Sigmoid colon (tissue), 7 donors: Measurements from ENCODE around the gene C1orf167. TPM values are rescaled to one million over a fixed set of nuclear protein-coding genes. Genes with fewer than 3 reads are reported as not detected.

ENCODE experiments used
- DNase-seq: peaks from one replicate; pipeline ENCODE4 v3.0.0-alpha.2; 2019
- H3K27ac ChIP-seq, 4 donors: fragments of 200-600 bp; sonication (generic); one replicate each; pipeline ENCODE4 v1.5.1; 2016 to 2019; ENCODE audit warnings: mild to moderate bottlenecking in 1 of 4
- H3K27me3 ChIP-seq, 3 donors: fragments of 200-600 bp; sonication (generic); one replicate each; pipeline ENCODE4 v1.5.1; 2019; ENCODE audit warnings: mild to moderate bottlenecking in 1 of 3
- H3K36me3 ChIP-seq, 4 donors: fragments of 200-600 bp; sonication (generic); one replicate each; pipeline ENCODE4 v1.5.1; 2016 to 2019
- H3K4me1 ChIP-seq, 4 donors: fragments of 200-600 bp; sonication (generic); one replicate each; pipeline ENCODE4 v1.5.1; 2017 to 2019
- H3K4me3 ChIP-seq, 4 donors: fragments of 200-600 bp; sonication (generic); one replicate each; pipeline ENCODE4 v1.5.1; 2017 to 2019; ENCODE audit warnings: mild to moderate bottlenecking in 2 of 4, moderate library complexity in 1 of 4
- H3K9me3 ChIP-seq, 4 donors: fragments of 200-600 bp in 3 of 4; sonication (generic) in 3 of 4; one replicate each; pipeline versions ENCODE4 v1.5.1 to v1.6.1; 2013 to 2019
- CTCF ChIP-seq, 4 experiments: fragments of 450-650 bp in 3 of 4; fragments of 200-600 bp in 1 of 4; IDR thresholded peaks; one replicate each; pipeline ENCODE4 v1.5.1; 2016 to 2019; ENCODE audit warnings: antibody characterized with exemption in 4 of 4, mild to moderate bottlenecking in 3 of 4, moderate library complexity in 2 of 4
- EP300 ChIP-seq, 4 donors: sonication (generic); formaldehyde crosslinking; IDR thresholded peaks; one replicate each; pipeline ENCODE4 v1.6.1; 2017; ENCODE audit warnings: antibody characterized with exemption in 4 of 4
- POLR2A ChIP-seq, 2 donors: fragments of 450-650 bp; IDR thresholded peaks; one replicate each; pipeline ENCODE4 v1.6.1; 2016; ENCODE audit warnings: antibody characterized with exemption in 2 of 2, mild to moderate bottlenecking in 2 of 2, moderate library complexity in 2 of 2
- POLR2AphosphoS5 ChIP-seq, 4 donors: sonication (generic); formaldehyde crosslinking; IDR thresholded peaks; one replicate each; pipeline ENCODE4 v1.6.1; 2017; ENCODE audit warnings: antibody characterized with exemption in 4 of 4
- WGBS, 2 donors: extraction: QIAGEN DNeasy Blood & Tissue Kit; methylation state at CpG; one replicate each; pipeline ENCODE4 v1.1.7; 2013; 5-methylcytosine and 5-hydroxymethylcytosine counted together
- intact Hi-C: fragments of 100-400 bp; cut with DNase I; formaldehyde crosslinking; loops from one replicate; pipeline ENCODE4 v1.15.1; 2023
- polyA plus RNA-seq, 3 donors: library from polyadenylated mRNA; stranded (reverse); fragments of 200-250 nt; gene quantifications; one replicate each; pipeline ENCODE4 v1.2.3, GENCODE V29; 2013
- total RNA-seq, 4 donors: library from RNA; depleted of rRNA; stranded (reverse); fragments of >200 nt; gene quantifications; one replicate each; pipeline ENCODE4 v1.1.0, GENCODE V29; 2016
- donor health status: healthy with polysubstance abuse.
- donor health status: Bipolar disorder and iron deficiency.
- donor health status: healthy.

The C1orf167 gene
- total and polyA plus RNA-seq, 7 donors = 0.66 to 2.4 (median 1.7) TPM; not detected in 1

GRCh38 chr1:11765661-11766428 is 3.9 kb downstream of the C1orf167 start:
- 78 to 84% methylated on average over 19 of the region's 19 CpGs for WGBS, 2 donors
- TF ChIP-seq EP300 (IDR thresholded peaks at IDR 0.05) (no peak), CTCF (IDR thresholded peaks at IDR 0.05) (no peak), POLR2A (IDR thresholded peaks at IDR 0.05) (no peak), POLR2AphosphoS5 (IDR thresholded peaks at IDR 0.05) (no peak)
- intact Hi-C loops = no loop called here
- no peaks in the 10 kb centered on the region for H3K36me3 ChIP-seq
- peaks cover 0 to 6% (median 3%) of the 10 kb centered on the region in 4 donors for H3K4me1 ChIP-seq
- H3K9me3 ChIP-seq = no peaks in the 10 kb centered on the region
- H3K4me3 ChIP-seq = no peak overlapping the region
- peaks cover 10 to 33% (median 15%) of the 10 kb centered on the region in 3 donors for H3K27me3 ChIP-seq
- no peak for DNase-seq
- H3K27ac ChIP-seq = no peak overlapping the region

- H3K4me1 ChIP-seq = peaks cover 0 to 6% (median 3%) of the 10 kb centered on the region in 4 donors
- no peaks in the 10 kb centered on the region for H3K9me3 ChIP-seq
- peaks cover 10 to 28% (median 13%) of the 10 kb centered on the region in 3 donors for H3K27me3 ChIP-seq
- intact Hi-C loops = no loop called here
- no peaks in the 10 kb centered on the region for H3K36me3 ChIP-seq
- no peak for TF ChIP-seq POLR2AphosphoS5 (IDR thresholded peaks at IDR 0.05)
- no peak for TF ChIP-seq CTCF (IDR thresholded peaks at IDR 0.05)
- no peak for TF ChIP-seq EP300 (IDR thresholded peaks at IDR 0.05)
- no peak for TF ChIP-seq POLR2A (IDR thresholded peaks at IDR 0.05)
- DNase-seq = no peak
- H3K4me3 ChIP-seq = no peak overlapping the region
- H3K27ac ChIP-seq = no peak overlapping the region
- 75 to 78% methylated on average over 14 of the region's 14 CpGs for WGBS, 2 donors
Measured at GRCh38 chr1:11766429-11766776, 4.4 kb downstream of the C1orf167 start.

GRCh38 chr1:11767922-11768704 is 6.1 kb downstream of the C1orf167 start:
- WGBS, 2 donors = 73 to 82% methylated on average over 16 of the region's 16 CpGs
- H3K4me1 ChIP-seq = no peaks in the 10 kb centered on the region
- peaks cover 0 to 11% (median 0%) of the 10 kb centered on the region in 3 donors for H3K27me3 ChIP-seq
- no peak for DNase-seq
- no peaks in the 10 kb centered on the region for H3K36me3 ChIP-seq
- no peak overlapping the region for H3K27ac ChIP-seq
- no peaks in the 10 kb centered on the region for H3K9me3 ChIP-seq
- TF ChIP-seq CTCF (IDR thresholded peaks at IDR 0.05) (no peak), EP300 (IDR thresholded peaks at IDR 0.05) (no peak), POLR2A (IDR thresholded peaks at IDR 0.05) (no peak), POLR2AphosphoS5 (IDR thresholded peaks at IDR 0.05) (no peak)
- intact Hi-C loops = no loop called here
- no peak overlapping the region for H3K4me3 ChIP-seq

GRCh38 chr1:11768821-11769220 is 6.8 kb downstream of the C1orf167 start:
- no peaks in the 10 kb centered on the region for H3K4me1 ChIP-seq
- H3K27ac ChIP-seq = no peak overlapping the region
- no peak overlapping the region for H3K4me3 ChIP-seq
- no peaks in the 10 kb centered on the region for H3K9me3 ChIP-seq
- peaks cover 0 to 9% (median 0%) of the 10 kb centered on the region in 3 donors for H3K27me3 ChIP-seq
- TF ChIP-seq EP300 (IDR thresholded peaks at IDR 0.05) (no peak), CTCF (IDR thresholded peaks at IDR 0.05) (no peak), POLR2AphosphoS5 (IDR thresholded peaks at IDR 0.05) (no peak), POLR2A (IDR thresholded peaks at IDR 0.05) (no peak)
- DNase-seq = no peak
- intact Hi-C loops = no loop called here
- WGBS, 2 donors = 26 to 52% methylated on average over 4 of the region's 4 CpGs
- no peaks in the 10 kb centered on the region for H3K36me3 ChIP-seq
